ENCODE measurements around the gene PRSS12.
"Not testable (repeated sequence)": the region's sequence is repeated elsewhere in the genome, so short reads cannot be mapped to it uniquely, and the experiment has no call there.

Gene PRSS12

GRCh38 chr4:118273642-118274041 lies 79.2 kb downstream of the PRSS12 start:
- DNase-seq: no peak

GRCh38 chr4:118271788-118272187 lies 81.0 kb downstream of the PRSS12 start:
- DNase-seq: no peak

- no peak for DNase-seq
Observed at GRCh38 chr4:118270492-118270891, 82.3 kb downstream of the PRSS12 start.

DNA sequence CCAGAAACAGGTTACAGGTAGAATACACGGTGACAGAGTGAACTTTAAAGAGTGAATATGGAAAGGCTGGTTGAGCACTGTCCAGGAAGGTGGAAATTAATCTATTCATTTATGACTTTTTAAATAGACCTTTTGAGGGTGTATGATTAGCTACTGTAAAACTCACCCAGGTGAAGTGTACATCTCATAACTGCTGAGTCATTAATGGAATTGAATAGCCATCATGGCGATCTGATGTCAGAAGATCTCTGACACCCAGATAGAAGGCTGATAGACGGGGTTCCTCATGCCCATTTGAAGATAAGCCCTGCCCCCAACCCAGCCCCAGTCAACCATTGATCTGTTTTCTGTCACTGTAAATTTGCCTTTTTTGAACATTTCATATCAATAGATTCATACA lies 84.0 kb downstream of the PRSS12 start:
- DNase-seq: no peak

DNA sequence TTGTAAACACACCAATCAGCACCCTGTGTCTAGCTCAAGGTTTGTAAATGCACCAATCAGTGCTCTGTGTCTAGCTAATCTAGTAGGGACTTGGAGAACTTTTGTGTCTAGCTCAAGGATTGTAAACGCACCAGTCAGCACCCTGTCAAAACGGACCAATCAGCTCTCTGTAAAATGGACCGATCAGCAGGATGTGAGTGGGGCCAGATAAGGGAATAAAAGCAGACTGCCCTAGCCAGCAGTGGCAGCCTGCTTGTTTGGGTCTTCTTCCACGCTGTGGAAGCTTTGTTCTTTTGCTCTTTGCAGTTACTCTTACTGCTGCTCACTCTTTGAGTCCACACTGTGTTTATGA lies 86.7 kb downstream of the PRSS12 start:
- not testable (repeated sequence) for DNase-seq

DNA sequence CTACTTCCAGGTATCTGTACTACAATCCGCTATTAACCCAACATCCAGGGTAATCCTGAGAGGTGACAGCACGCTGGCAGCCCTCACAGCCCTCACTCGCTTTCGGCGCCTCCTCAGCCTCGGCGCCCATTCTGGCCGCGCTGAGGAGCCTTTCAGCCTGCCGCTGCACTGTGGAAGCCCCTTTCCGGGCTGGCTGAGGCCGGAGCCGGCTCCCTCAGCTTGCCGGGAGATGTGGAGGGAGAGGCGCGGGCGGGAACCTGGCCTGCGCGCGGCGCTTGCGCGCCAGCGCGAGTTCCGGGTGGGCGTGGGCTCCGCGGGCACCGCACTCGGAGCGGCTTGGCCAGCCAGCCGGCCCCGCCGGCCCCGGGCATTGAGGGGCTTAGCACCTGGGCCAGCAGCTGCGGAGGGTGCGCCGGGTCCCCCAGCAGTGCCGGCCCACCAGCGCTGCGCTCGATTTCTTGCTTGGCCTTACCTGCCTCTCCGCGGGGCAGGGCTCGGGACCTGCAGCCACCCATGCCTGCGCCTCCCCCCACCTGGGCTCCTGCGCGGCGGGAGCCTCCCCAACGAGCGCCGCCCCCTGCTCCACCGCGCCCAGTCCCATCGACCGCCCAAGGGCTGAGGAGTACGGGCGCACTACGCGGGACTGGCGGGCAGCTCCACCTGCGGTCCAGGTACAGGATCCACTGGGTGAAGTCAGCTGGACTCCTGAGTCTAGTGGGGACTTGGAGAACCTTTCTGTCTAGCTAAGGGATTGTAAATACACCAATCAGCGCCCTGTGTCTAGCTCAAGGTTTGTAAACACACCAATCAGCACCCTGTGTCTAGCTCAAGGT lies 87.3 kb downstream of the PRSS12 start:
- DNase-seq: peak; percentile 81

GRCh38 chr4:118264096-118264495 lies 88.7 kb downstream of the PRSS12 start:
- no peak for DNase-seq

DNA sequence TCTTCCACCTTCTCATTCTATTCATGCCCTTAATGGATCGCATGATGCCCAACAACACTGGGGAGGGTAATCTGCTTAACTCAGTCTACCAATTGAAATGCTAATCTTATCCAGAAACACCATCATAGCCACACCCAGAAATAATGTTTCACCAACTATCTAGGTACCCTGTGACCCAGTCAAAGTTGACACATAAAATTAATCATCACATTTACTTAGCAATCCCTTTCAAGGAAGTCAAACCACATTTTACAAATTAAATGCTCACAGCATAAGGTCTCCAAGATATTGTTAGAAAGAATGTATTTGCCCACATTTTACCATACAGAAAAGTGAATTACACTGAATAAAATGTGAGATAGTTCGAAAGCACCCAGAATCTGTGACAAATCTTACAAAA lies 92.5 kb downstream of the PRSS12 start:
- no peak for DNase-seq

DNA sequence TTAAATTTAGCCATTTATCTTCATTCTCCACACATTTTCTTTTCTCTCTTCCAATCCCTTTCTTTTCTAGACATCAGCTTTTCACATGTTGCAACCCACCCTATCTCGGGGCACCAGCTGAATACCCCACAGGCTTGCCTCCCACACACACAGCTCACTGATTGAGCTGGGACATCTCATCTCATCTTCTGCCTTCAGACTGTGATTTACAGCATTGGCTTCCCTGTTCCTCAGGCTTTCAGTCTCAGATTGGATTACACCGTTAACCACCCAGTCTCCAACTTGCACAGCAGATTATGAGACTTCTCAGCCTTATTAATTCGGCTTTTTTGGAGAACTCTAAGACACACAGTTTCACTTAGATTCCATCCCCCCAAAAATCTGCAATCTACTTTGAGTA lies 93.7 kb downstream of the PRSS12 start:
- no peak for DNase-seq

DNA sequence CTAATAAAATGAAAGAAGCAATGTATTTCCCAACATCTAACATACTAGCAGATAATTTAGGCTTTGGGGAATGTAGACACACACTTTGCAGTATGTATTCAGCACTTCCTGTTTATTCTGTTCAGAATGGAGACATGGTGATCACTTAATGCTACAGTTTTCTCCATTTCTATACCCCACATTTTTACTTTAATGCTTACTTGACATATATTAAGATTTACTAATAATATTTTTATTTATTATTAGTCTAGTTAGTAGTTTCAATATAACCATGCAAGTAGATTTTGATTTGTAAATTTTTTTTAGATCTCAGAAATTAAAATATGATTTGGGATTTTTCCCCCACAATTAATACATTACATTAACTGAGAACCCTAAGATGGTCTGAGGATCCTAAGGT lies 98.4 kb downstream of the PRSS12 start:
- no peak for DNase-seq

DNA sequence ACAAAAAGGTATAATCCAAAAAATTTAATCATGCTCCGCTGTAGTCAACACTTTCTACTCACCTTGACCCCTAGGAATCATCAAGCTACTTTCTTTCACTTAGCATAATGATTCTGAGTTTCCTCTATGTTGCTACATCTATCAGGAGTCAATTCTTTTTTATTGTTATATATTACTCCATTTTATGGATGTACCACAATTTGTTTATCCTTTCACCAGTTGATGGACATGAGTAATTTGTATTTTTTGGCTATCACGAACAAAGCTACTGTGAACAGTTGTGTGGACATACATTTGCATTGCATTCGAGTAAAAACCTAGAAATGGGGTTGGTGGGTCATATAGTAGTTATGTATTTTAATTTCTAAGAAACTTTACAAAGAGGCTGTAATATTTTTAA lies 102.9 kb downstream of the PRSS12 start:
- no peak for DNase-seq

GRCh38 chr4:118237531-118237930 lies 115.3 kb downstream of the PRSS12 start:
- DNase-seq: no peak

DNA sequence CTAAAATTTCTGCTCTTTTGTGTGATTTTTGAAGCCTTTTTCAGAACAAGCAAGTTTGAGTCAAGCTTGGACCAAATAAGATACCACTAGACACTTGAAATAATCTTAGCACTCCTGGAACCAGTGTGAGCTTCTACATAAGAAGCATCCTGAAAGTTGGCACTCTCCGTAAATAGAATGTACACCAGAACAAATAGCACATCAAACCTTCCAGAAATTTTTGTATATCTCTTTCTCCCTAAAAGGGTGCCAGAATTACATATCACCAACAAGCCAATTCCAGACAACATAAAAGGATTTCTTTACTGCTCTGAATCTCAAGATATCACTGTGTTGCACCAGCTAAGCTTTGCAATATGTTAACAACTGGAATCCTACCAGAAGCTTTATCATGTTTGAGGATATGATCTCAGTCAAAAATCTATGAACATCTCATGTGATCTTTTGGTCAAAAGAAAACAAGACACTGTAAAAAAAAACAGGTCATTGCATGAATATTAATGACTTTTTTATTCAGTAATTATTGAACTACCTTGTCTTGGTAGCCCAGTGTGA lies 117.2 kb downstream of the PRSS12 start:
- no peak for DNase-seq
